GM18909 (cell line): ENCODE measurements around the gene PTX3.

Experiments
- ATAC-seq: cut with Tn5 transposase; IDR thresholded peaks from one replicate; pipeline ENCODE4 v1.9.1; 2021; ENCODE audit warnings: mild to moderate bottlenecking; ENCODE audit not compliant: unreplicated experiment, poor library complexity

PTX3 gene

GRCh38 chr3:157471064-157471463 lies 34.4 kb downstream of the PTX3 start:
- ATAC-seq = no peak

GRCh38 chr3:157472648-157473047 lies 36.0 kb downstream of the PTX3 start:
- ATAC-seq = no peak

- ATAC-seq = no peak
Measured at GRCh38 chr3:157475921-157476414, 39.3 kb downstream of the PTX3 start.

- no peak for ATAC-seq
Measured at GRCh38 chr3:157477441-157477840, 40.8 kb downstream of the PTX3 start.

- ATAC-seq = no peak
Measured at GRCh38 chr3:157479464-157480243, 43.0 kb downstream of the PTX3 start.

- ATAC-seq = no peak
Measured at GRCh38 chr3:157487339-157487738, 50.7 kb downstream of the PTX3 start.

- ATAC-seq = no peak
Measured at GRCh38 chr3:157488144-157488543, 51.5 kb downstream of the PTX3 start.

GRCh38 chr3:157491136-157491535 lies 54.5 kb downstream of the PTX3 start:
- ATAC-seq = no peak
